IMR-90 (cell line): ENCODE results near the gene NTRK2. TPM values are rescaled to one million over a fixed set of nuclear protein-coding genes. Genes with fewer than 3 reads are reported as not detected.

Experiments used
- ATAC-seq: fragments of 200-7000 bp; cut with Tn5 transposase; 2 replicates; pipeline ENCODE4 v1.9.1; 2020; ENCODE audit warnings: low read depth, mild to moderate bottlenecking, moderate library complexity
- BruUV-seq: library from RNA; stranded (reverse); fragments of 400-500 nt; replicated peaks from 2 replicates; lab custom pipeline; 2021; lab: Mats Ljungman, UMichigan
- CTCF ChIA-PET: fragments of 300-600 bp; formaldehyde crosslinking; extraction: SDS; loops from one replicate; lab custom pipeline; 2021; ENCODE audit warnings: antibody characterized with exemption; lab: Yijun Ruan, JAX
- POLR2A ChIA-PET: fragments of 300-600 bp; sonication (Branson Sonifier 250); formaldehyde crosslinking; loops from one replicate; lab custom pipeline; 2022; ENCODE audit warnings: antibody characterized with exemption; ENCODE audit not compliant: unreplicated experiment; lab: Charles Lee
- DNase-seq: peaks from one replicate; pipeline ENCODE4 v3.0.0; 2013
- H2AFZ ChIP-seq: replicated peaks from 2 replicates; pipeline ENCODE3; 2013; ENCODE audit warnings: low read length, mild to moderate bottlenecking; ENCODE audit not compliant: poor library complexity
- H2AK5ac ChIP-seq: 2 replicates; pipeline ENCODE4 v1.6.1; 2013; ENCODE audit warnings: low read depth, low read length, inconsistent platforms
- H2AK9ac ChIP-seq: replicated peaks from 2 replicates; pipeline ENCODE3; 2013; ENCODE audit warnings: mild to moderate bottlenecking, low read depth, low read length, moderate library complexity; ENCODE audit not compliant: poor library complexity
- H2BK120ac ChIP-seq: 2 replicates; pipeline ENCODE4 v1.6.1; 2013; ENCODE audit warnings: low read depth, low read length, inconsistent platforms
- H2BK15ac ChIP-seq: 3 replicates; pipeline ENCODE4 v1.6.1; 2013; ENCODE audit warnings: low read depth, low read length, inconsistent platforms
- H2BK20ac ChIP-seq: 2 replicates; pipeline ENCODE4 v1.6.1; 2013; ENCODE audit warnings: low read depth, mild to moderate bottlenecking, inconsistent platforms, low read length, moderate library complexity
- H2BK5ac ChIP-seq: 2 replicates; pipeline ENCODE4 v1.6.1; 2013; ENCODE audit warnings: mild to moderate bottlenecking, low read depth, low read length, inconsistent platforms; ENCODE audit not compliant: poor library complexity, severe bottlenecking
- H3K14ac ChIP-seq: replicated peaks from 2 replicates; pipeline ENCODE4 v1.6.1; 2013; ENCODE audit warnings: low read depth, low read length, inconsistent platforms
- H3K18ac ChIP-seq: 2 replicates; pipeline ENCODE4 v1.6.1; 2013; ENCODE audit warnings: low read depth, low read length, control low read depth
- H3K23ac ChIP-seq: 2 replicates; pipeline ENCODE4 v1.6.1; 2013; ENCODE audit warnings: low read depth, low read length, inconsistent platforms
- H3K27ac ChIP-seq: 2 replicates; pipeline ENCODE4 v1.5.1; 2013; ENCODE audit warnings: mild to moderate bottlenecking, control low read depth, low read length; ENCODE audit not compliant: insufficient read depth
- H3K27me3 ChIP-seq: 2 replicates; pipeline ENCODE4 v1.6.1; 2013; ENCODE audit warnings: low read length; ENCODE audit not compliant: control insufficient read depth, insufficient read depth
- H3K36me3 ChIP-seq: 2 replicates; pipeline ENCODE4 v1.6.1; 2013; ENCODE audit warnings: low read length, mixed read lengths; ENCODE audit not compliant: control insufficient read depth, insufficient read depth
- H3K4ac ChIP-seq: 2 replicates; pipeline ENCODE4 v1.6.1; 2013; ENCODE audit warnings: low read depth, low read length, inconsistent platforms
- H3K4me1 ChIP-seq: 2 replicates; pipeline ENCODE4 v1.6.1; 2013; ENCODE audit warnings: low read length, mixed read lengths; ENCODE audit not compliant: control insufficient read depth, insufficient read depth
- H3K4me2 ChIP-seq: 2 replicates; pipeline ENCODE4 v1.6.1; 2013; ENCODE audit warnings: low read depth, mild to moderate bottlenecking, control low read depth, low read length, moderate library complexity
- H3K4me3 ChIP-seq: 2 replicates; pipeline ENCODE4 v1.5.1; 2013; ENCODE audit warnings: low read depth, mild to moderate bottlenecking, control low read depth, low read length, moderate library complexity; ENCODE audit not compliant: insufficient read depth
- H3K56ac ChIP-seq: 2 replicates; pipeline ENCODE4 v1.6.1; 2013; ENCODE audit warnings: low read length, inconsistent platforms; ENCODE audit not compliant: insufficient read depth; ENCODE audit errors: extremely low read depth
- H3K79me1 ChIP-seq, 2 experiments: 2 replicates each; pipeline ENCODE4 v1.6.1; 2013; ENCODE audit warnings: low read length in 2 of 2, inconsistent platforms in 1 of 2, low read depth in 1 of 2
- H3K9ac ChIP-seq: 2 replicates; pipeline ENCODE4 v1.6.1; 2013; ENCODE audit warnings: low read depth, low read length, control low read depth
- H3K9me1 ChIP-seq: 2 replicates; pipeline ENCODE4 v1.6.1; 2013; ENCODE audit warnings: low read length, inconsistent platforms; ENCODE audit not compliant: insufficient read depth
- H3K9me3 ChIP-seq: 2 replicates; pipeline ENCODE4 v1.6.1; 2013; ENCODE audit warnings: low read length; ENCODE audit not compliant: control insufficient read depth, insufficient read depth
- H4K20me1 ChIP-seq: 2 replicates; pipeline ENCODE4 v1.6.1; 2013; ENCODE audit warnings: low read length, inconsistent platforms; ENCODE audit not compliant: insufficient read depth
- H4K5ac ChIP-seq: 2 replicates; pipeline ENCODE4 v1.6.1; 2013; ENCODE audit warnings: mild to moderate bottlenecking, low read depth, low read length, control low read depth
- H4K8ac ChIP-seq, 2 experiments: 2 replicates each; pipeline ENCODE4 v1.6.1; 2013; ENCODE audit warnings: low read depth in 2 of 2, low read length in 2 of 2, control low read depth in 1 of 2, inconsistent platforms in 1 of 2
- H4K91ac ChIP-seq: 2 replicates; pipeline ENCODE4 v1.6.1; 2013; ENCODE audit warnings: low read depth, low read length, inconsistent platforms; ENCODE audit not compliant: insufficient read depth
- BHLHE40 ChIP-seq: fragments of 150-350 bp; IDR thresholded peaks from 2 replicates; pipeline ENCODE4 v1.6.1; 2016; ENCODE audit warnings: mild to moderate bottlenecking, low read depth, low read length
- dilution Hi-C: fragments of 300-500 bp; cut with HindIII; formaldehyde crosslinking; loops from one replicate; pipeline ENCODE4 v1.14.3; 2018; ENCODE audit warnings: low sequenced_read_pairs; ENCODE audit not compliant: unreplicated experiment
- in situ Hi-C: fragments of 300-500 bp; cut with MboI; formaldehyde crosslinking; loops from 3 replicates; pipeline ENCODE4 v1.14.3; 2019; ENCODE audit warnings: low sequenced_read_pairs, inconsistent platforms, mixed read lengths
- intact Hi-C: fragments of 100-400 bp; cut with micrococcal nuclease; formaldehyde crosslinking; loops from 2 replicates; pipeline ENCODE4 v1.10.0; 2022
- polyA plus RNA-seq, 3 experiments: library from polyadenylated mRNA; depleted of rRNA; stranded (reverse); fragments of >200 nt; gene quantifications; 2 replicates each; pipeline ENCODE4 v1.2.3, GENCODE V29; 2012; ENCODE audit warnings: low replicate concordance in 1 of 3
- total RNA-seq: library from RNA; depleted of rRNA; stranded (reverse); fragments of >200 nt; gene quantifications from 2 replicates; pipeline ENCODE4 v1.2.3, GENCODE V29; 2012
- TF ChIP-seq, protein P1 (sequence below): fragments of 150-350 bp; IDR thresholded peaks from 2 replicates; pipeline ENCODE4 v1.6.1; 2017; ENCODE audit warnings: mild to moderate bottlenecking, antibody characterized with exemption, low read length, low read depth

NTRK2 gene
- total and polyA plus RNA-seq, 2 of the 4 experiments (the other 2 are of a cell fraction), result under 0.01 to 0.02 TPM

DNA sequence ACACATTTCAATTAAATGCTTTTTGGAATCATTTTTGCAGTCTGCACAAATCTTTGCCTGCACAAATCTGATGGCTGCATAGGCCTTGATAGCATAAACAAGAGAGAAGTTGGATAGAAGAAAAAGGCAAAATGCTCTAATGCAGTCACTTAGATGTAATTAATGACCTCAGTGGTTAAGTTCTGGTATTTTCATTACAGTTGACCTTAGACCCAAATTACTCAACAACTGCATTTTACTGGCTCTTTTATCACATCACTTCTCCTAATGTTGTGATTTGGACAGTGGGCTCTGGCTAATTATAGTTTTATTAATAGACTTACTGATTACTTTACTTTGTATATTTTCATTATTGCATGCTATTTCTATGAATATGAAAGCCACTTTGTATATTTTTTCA is 34.3 kb downstream of the NTRK2 start:
- DNase-seq (no peak), ATAC-seq (no peak)
- intact Hi-C loops, result no loop called here
- Histone ChIP-seq H4K5ac (no peak overlapping the region), H2BK120ac (no peak overlapping the region), H3K56ac (no peak overlapping the region), H4K8ac (no peak overlapping the region), H3K9me3 (no peaks in the 10 kb centered on the region; the same call in 1 of the 2 replicates), H2BK15ac (no peak overlapping the region), H3K14ac (no peak overlapping the region), H3K18ac (no peak overlapping the region), H2AFZ (no peak overlapping the region), H3K79me1 (no peaks in the 10 kb centered on the region), H3K27me3 (no peaks in the 10 kb centered on the region), H2AK5ac (no peak overlapping the region), H2AK9ac (no peak overlapping the region), H3K4me3 (no peak overlapping the region), H2BK5ac (no peak overlapping the region), H3K9ac (no peak overlapping the region), H3K4ac (no peak overlapping the region), H3K4me2 (no peak overlapping the region), H4K91ac (no peak overlapping the region), H4K20me1 (no peaks in the 10 kb centered on the region), H3K36me3 (no peaks in the 10 kb centered on the region), H3K9me1 (no peaks in the 10 kb centered on the region), H2BK20ac (no peak overlapping the region), H3K27ac (no peak overlapping the region), H3K4me1 (no peaks in the 10 kb centered on the region), H3K23ac (no peak overlapping the region)
- ChIA-PET POLR2A (no interaction called here), CTCF (interaction anchor here (0.6 kb wide), 1 partner anchor 136 kb away, joined by 4 read pairs; no protein-coding TSS in a partner anchor)
- TF ChIP-seq BHLHE40, result no peak
- TF ChIP-seq, protein P1, sequence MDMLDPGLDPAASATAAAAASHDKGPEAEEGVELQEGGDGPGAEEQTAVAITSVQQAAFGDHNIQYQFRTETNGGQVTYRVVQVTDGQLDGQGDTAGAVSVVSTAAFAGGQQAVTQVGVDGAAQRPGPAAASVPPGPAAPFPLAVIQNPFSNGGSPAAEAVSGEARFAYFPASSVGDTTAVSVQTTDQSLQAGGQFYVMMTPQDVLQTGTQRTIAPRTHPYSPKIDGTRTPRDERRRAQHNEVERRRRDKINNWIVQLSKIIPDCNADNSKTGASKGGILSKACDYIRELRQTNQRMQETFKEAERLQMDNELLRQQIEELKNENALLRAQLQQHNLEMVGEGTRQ, result no peak
- in situ Hi-C loops, result no loop called here
- BruUV-seq, result no TSS peak
- dilution Hi-C loops, result no loop called here
